GM12878 (cell line): ENCODE data around the gene GRK5.

Source experiments
- DPF2 ChIP-seq: fragments of 450-650 bp; IDR thresholded peaks from 2 replicates; pipeline ENCODE4 v1.6.1; 2017; ENCODE audit warnings: mild to moderate bottlenecking
- EED ChIP-seq: sonication (generic); IDR thresholded peaks from 2 replicates; pipeline ENCODE4 v1.6.1; 2016; ENCODE audit warnings: antibody characterized with exemption, low read depth
- ESRRA ChIP-seq: IDR thresholded peaks from 2 replicates; pipeline ENCODE4 v1.6.1; 2012; ENCODE audit warnings: mild to moderate bottlenecking, low read length, improper control_type of control experiment
- FOXK2 ChIP-seq: fragments of 450-650 bp; IDR thresholded peaks from 2 replicates; pipeline ENCODE4 v1.6.1; 2017; ENCODE audit warnings: mild to moderate bottlenecking, moderate library complexity
- RB1 ChIP-seq: fragments of 450-650 bp; formaldehyde crosslinking; IDR thresholded peaks from 2 replicates; pipeline ENCODE4 v1.6.1; 2017; ENCODE audit warnings: mild to moderate bottlenecking, borderline replicate concordance
- SP1 ChIP-seq: IDR thresholded peaks from one replicate; pipeline ENCODE4 v1.6.1; 2011; ENCODE audit warnings: low read depth, low read length
- ZNF217 ChIP-seq: fragments of 450-650 bp; IDR thresholded peaks from 2 replicates; pipeline ENCODE4 v1.6.1; 2017; ENCODE audit warnings: antibody characterized with exemption, mild to moderate bottlenecking
- TF ChIP-seq, protein P1 (sequence below): fragments of 450-650 bp; IDR thresholded peaks from 2 replicates; pipeline ENCODE4 v1.6.1; 2017; ENCODE audit warnings: mild to moderate bottlenecking, moderate library complexity
- TF ChIP-seq, protein P2 (sequence below): fragments of 450-650 bp; conservative IDR thresholded peaks from 2 replicates; pipeline ENCODE4 v1.6.1; 2017; ENCODE audit warnings: mild to moderate bottlenecking, moderate library complexity

DNA sequence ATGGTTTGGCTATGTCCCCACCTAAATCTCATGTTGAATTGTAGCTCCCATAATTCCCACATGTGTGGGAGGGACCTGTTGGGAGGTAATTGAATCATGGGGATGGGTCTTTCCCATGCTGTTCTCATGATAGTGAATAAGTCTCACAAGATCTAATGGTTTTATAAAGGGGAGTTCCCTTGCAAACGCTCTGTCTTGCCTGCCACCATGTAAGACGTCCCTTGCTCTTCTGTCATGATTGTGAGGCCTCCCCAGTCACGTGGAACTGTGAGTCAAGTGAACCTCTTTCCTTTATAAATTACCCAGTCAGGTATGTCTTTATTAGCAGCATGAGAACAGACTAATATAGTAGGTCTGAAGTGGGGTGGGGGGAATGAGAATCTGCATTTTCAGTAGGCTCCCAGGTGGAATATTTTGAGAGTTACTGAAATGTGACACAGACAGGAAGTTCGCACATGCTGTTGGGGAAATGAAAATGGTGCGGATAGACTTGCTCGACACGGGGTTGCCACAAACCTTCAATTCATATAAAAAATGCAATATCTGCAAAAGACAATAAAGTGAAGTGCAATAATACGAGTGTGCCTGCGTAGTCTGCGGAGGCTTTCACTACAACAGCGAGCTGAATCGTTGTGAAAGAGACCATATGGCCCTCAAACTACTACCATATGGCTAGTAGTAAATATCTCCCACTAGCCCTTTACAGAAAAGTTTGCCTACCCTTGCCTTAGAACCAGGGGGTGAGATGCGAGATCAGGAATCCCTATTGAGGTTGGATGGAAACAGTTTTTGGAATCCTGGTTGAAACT lies 166.1 kb downstream of the GRK5 start:
- TF ChIP-seq, protein P1, sequence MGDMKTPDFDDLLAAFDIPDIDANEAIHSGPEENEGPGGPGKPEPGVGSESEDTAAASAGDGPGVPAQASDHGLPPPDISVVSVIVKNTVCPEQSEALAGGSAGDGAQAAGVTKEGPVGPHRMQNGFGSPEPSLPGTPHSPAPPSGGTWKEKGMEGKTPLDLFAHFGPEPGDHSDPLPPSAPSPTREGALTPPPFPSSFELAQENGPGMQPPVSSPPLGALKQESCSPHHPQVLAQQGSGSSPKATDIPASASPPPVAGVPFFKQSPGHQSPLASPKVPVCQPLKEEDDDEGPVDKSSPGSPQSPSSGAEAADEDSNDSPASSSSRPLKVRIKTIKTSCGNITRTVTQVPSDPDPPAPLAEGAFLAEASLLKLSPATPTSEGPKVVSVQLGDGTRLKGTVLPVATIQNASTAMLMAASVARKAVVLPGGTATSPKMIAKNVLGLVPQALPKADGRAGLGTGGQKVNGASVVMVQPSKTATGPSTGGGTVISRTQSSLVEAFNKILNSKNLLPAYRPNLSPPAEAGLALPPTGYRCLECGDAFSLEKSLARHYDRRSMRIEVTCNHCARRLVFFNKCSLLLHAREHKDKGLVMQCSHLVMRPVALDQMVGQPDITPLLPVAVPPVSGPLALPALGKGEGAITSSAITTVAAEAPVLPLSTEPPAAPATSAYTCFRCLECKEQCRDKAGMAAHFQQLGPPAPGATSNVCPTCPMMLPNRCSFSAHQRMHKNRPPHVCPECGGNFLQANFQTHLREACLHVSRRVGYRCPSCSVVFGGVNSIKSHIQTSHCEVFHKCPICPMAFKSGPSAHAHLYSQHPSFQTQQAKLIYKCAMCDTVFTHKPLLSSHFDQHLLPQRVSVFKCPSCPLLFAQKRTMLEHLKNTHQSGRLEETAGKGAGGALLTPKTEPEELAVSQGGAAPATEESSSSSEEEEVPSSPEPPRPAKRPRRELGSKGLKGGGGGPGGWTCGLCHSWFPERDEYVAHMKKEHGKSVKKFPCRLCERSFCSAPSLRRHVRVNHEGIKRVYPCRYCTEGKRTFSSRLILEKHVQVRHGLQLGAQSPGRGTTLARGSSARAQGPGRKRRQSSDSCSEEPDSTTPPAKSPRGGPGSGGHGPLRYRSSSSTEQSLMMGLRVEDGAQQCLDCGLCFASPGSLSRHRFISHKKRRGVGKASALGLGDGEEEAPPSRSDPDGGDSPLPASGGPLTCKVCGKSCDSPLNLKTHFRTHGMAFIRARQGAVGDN: no peak
- TF ChIP-seq SP1 (no peak), FOXK2 (no peak), ESRRA (no peak), DPF2 (no peak), EED (0 out of 2 replicates have a peak, but pooled peaks have one; percentile 34), RB1 (no peak), ZNF217 (no peak)
- TF ChIP-seq, protein P2, sequence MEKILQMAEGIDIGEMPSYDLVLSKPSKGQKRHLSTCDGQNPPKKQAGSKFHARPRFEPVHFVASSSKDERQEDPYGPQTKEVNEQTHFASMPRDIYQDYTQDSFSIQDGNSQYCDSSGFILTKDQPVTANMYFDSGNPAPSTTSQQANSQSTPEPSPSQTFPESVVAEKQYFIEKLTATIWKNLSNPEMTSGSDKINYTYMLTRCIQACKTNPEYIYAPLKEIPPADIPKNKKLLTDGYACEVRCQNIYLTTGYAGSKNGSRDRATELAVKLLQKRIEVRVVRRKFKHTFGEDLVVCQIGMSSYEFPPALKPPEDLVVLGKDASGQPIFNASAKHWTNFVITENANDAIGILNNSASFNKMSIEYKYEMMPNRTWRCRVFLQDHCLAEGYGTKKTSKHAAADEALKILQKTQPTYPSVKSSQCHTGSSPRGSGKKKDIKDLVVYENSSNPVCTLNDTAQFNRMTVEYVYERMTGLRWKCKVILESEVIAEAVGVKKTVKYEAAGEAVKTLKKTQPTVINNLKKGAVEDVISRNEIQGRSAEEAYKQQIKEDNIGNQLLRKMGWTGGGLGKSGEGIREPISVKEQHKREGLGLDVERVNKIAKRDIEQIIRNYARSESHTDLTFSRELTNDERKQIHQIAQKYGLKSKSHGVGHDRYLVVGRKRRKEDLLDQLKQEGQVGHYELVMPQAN: no peak
